ES-I3 (cell line): ENCODE measurements around the gene SNCB.

Source experiments
- H3K36me3 ChIP-seq: 2 replicates; pipeline ENCODE4 v1.6.1; 2013; ENCODE audit warnings: mild to moderate bottlenecking, low read length, control low read depth, moderate library complexity; ENCODE audit not compliant: insufficient read depth
- H3K4me1 ChIP-seq: 2 replicates; pipeline ENCODE4 v1.6.1; 2013; ENCODE audit warnings: mild to moderate bottlenecking, control low read depth, low read length; ENCODE audit not compliant: insufficient read depth
- H3K9ac ChIP-seq: 2 replicates; pipeline ENCODE4 v1.6.1; 2013; ENCODE audit warnings: low read depth, mild to moderate bottlenecking, low read length, moderate library complexity
- H3K9me3 ChIP-seq: 2 replicates; pipeline ENCODE4 v1.6.1; 2013; ENCODE audit warnings: mild to moderate bottlenecking, low read length, moderate library complexity; ENCODE audit not compliant: control insufficient read depth, insufficient read depth

SNCB gene

GRCh38 chr5:176629853-176630680 lies at the start of gene SNCB, which contains the start of gene EIF4E1B:
SNCB (minus strand) TSS chr5:176630534; CDS start chr5:176629654, 880 bp downstream.
EIF4E1B (plus strand) TSS chr5:176630675; CDS start chr5:176642788, 12,113 bp downstream.
- Histone ChIP-seq H3K9ac (peak within 1 kb of the TSS; percentile 68; the same call in 1 of the 2 replicates), H3K36me3 (no peaks in the 10 kb centered on the region), H3K4me1 (peaks cover 29% of the 10 kb centered on the region), H3K9me3 (no peaks in the 10 kb centered on the region)

- H3K9me3 ChIP-seq, result no peaks in the 10 kb centered on the region
- H3K36me3 ChIP-seq, result no peaks in the 10 kb centered on the region
- peaks cover 6% of the 10 kb centered on the region; the same call in 1 of the 2 replicates for H3K4me1 ChIP-seq
- H3K9ac ChIP-seq, result peak overlapping the region; percentile 1; the same call in 1 of the 2 replicates
Measured at GRCh38 chr5:176679365-176680225, 49.3 kb upstream of the SNCB start.

- H3K9ac ChIP-seq, result no peak overlapping the region
- H3K36me3 ChIP-seq, result no peaks in the 10 kb centered on the region
- H3K4me1 ChIP-seq, result peaks cover 6% of the 10 kb centered on the region; the same call in 1 of the 2 replicates
Measured at GRCh38 chr5:176678584-176678983, 48.2 kb upstream of the SNCB start.

GRCh38 chr5:176677209-176677939 lies 47.0 kb upstream of the SNCB start:
- H3K9me3 ChIP-seq, result no peaks in the 10 kb centered on the region
- no peak overlapping the region for H3K9ac ChIP-seq
- no peaks in the 10 kb centered on the region for H3K36me3 ChIP-seq
- H3K4me1 ChIP-seq, result peaks cover 6% of the 10 kb centered on the region; the same call in 1 of the 2 replicates

More at GRCh38 chr5:176678584-176678983, 48.2 kb upstream of the SNCB start:
- no peaks in the 10 kb centered on the region for H3K9me3 ChIP-seq

- Histone ChIP-seq H3K36me3 (no peaks in the 10 kb centered on the region), H3K4me1 (peaks cover 13% of the 10 kb centered on the region; the same call in 1 of the 2 replicates), H3K9ac (no peak overlapping the region), H3K9me3 (no peaks in the 10 kb centered on the region)
Measured at GRCh38 chr5:176676361-176676824, 46.1 kb upstream of the SNCB start.

GRCh38 chr5:176675676-176676360 lies 45.5 kb upstream of the SNCB start:
- Histone ChIP-seq H3K9me3 (no peaks in the 10 kb centered on the region), H3K9ac (no peak overlapping the region), H3K4me1 (peaks cover 13% of the 10 kb centered on the region; the same call in 1 of the 2 replicates), H3K36me3 (no peaks in the 10 kb centered on the region)

GRCh38 chr5:176674799-176675198 lies 44.5 kb upstream of the SNCB start:
- no peaks in the 10 kb centered on the region for H3K9me3 ChIP-seq
- peaks cover 13% of the 10 kb centered on the region; the same call in 1 of the 2 replicates for H3K4me1 ChIP-seq
- no peaks in the 10 kb centered on the region for H3K36me3 ChIP-seq
- H3K9ac ChIP-seq, result no peak overlapping the region

- Histone ChIP-seq H3K36me3 (no peaks in the 10 kb centered on the region), H3K4me1 (peaks cover 13% of the 10 kb centered on the region; the same call in 1 of the 2 replicates), H3K9me3 (no peaks in the 10 kb centered on the region), H3K9ac (no peak overlapping the region)
Measured at GRCh38 chr5:176673651-176674583, 43.6 kb upstream of the SNCB start.

GRCh38 chr5:176671890-176672747 lies 41.8 kb upstream of the SNCB start:
- peaks cover 13% of the 10 kb centered on the region; the same call in 1 of the 2 replicates for H3K4me1 ChIP-seq

GRCh38 chr5:176671399-176671798 lies 41.1 kb upstream of the SNCB start:
- Histone ChIP-seq H3K9ac (no peak overlapping the region), H3K36me3 (no peaks in the 10 kb centered on the region), H3K9me3 (no peaks in the 10 kb centered on the region), H3K4me1 (peaks cover 13% of the 10 kb centered on the region; the same call in 1 of the 2 replicates)

More at GRCh38 chr5:176671890-176672747, 41.8 kb upstream of the SNCB start:
- no peaks in the 10 kb centered on the region for H3K9me3 ChIP-seq
- H3K36me3 ChIP-seq, result no peaks in the 10 kb centered on the region
- H3K9ac ChIP-seq, result no peak overlapping the region

- Histone ChIP-seq H3K36me3 (no peaks in the 10 kb centered on the region), H3K4me1 (peaks cover 7% of the 10 kb centered on the region; the same call in 1 of the 2 replicates), H3K9me3 (no peaks in the 10 kb centered on the region), H3K9ac (no peak overlapping the region)
Measured at GRCh38 chr5:176670449-176670848, 40.1 kb upstream of the SNCB start.

- Histone ChIP-seq H3K9ac (no peak overlapping the region), H3K36me3 (no peaks in the 10 kb centered on the region), H3K4me1 (peaks cover 7% of the 10 kb centered on the region; the same call in 1 of the 2 replicates), H3K9me3 (no peaks in the 10 kb centered on the region)
Measured at GRCh38 chr5:176667637-176668036, 37.3 kb upstream of the SNCB start.
